HG02798 (cell line): Measurements from ENCODE around the gene MAML2.

Source experiments
- ATAC-seq: cut with Tn5 transposase; IDR thresholded peaks from one replicate; pipeline ENCODE4 v1.9.1; 2021; ENCODE audit warnings: mild to moderate bottlenecking; ENCODE audit not compliant: unreplicated experiment, poor library complexity

MAML2 gene

GRCh38 chr11:95961758-95962157 lies 381.2 kb downstream of the MAML2 start:
- no peak for ATAC-seq

- no peak for ATAC-seq
These were observed 392.1 kb downstream of the MAML2 start for GRCh38 chr11:95950905-95951304.

GRCh38 chr11:95948637-95949036 lies 394.4 kb downstream of the MAML2 start:
- no peak for ATAC-seq

- ATAC-seq: no peak
These were observed 398.4 kb downstream of the MAML2 start for GRCh38 chr11:95944623-95945022.

DNA sequence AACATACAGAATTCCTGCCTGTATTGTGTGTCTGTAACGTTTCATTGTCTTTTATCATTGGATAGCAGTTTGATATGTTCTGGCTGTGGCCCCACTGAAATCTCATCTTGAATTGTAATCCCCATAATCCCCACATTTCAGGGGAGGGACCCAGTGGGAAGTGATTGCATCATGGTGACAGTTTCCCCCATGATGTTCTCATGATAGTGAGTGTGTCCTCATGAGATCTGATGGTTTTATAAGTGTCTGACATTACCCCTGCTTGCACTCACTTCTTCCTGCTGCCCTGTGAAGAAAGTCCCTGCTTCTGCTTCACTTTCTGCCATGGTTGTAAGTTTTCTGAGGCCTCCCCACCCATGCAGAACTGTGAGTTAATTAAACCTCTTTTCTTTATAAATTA lies 399.4 kb downstream of the MAML2 start:
- ATAC-seq: no peak

DNA sequence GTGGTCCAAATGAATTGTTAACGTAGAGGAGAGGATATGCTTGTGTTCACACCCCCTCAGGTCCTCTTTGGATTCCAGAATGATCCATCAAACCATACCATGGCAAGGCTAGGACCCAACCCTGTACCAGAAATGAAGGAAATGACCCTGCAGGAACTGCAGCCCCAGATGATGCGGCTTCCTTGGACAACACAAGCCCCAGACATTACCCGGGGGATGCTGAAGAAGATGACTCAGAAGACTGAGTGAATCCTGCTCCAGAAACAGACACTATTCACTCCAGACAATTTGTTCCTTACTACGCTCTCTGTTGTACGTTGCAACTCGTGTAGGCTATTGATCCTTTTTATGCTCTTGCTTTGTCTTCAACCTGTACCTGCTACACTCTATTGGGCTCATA lies 403.9 kb downstream of the MAML2 start:
- no peak for ATAC-seq

DNA sequence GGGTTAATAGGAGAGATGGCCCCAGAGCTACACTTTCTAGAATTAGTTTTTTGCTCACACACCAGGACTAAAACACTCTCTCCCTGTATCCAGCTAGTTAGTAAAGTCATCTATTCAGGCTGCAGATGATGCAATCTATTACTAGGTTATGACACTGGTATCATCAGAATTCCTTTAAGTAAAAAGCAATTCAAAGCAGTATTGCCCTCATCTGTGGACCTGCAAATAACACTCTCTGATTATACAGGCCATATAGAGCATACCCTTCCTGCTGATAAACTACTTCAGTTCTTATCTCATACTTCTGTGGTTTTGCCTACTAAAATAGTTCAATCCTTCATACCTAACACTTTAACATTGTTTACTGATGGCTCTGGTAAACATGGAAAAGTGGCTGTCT lies 405.6 kb downstream of the MAML2 start:
- ATAC-seq: no peak

DNA sequence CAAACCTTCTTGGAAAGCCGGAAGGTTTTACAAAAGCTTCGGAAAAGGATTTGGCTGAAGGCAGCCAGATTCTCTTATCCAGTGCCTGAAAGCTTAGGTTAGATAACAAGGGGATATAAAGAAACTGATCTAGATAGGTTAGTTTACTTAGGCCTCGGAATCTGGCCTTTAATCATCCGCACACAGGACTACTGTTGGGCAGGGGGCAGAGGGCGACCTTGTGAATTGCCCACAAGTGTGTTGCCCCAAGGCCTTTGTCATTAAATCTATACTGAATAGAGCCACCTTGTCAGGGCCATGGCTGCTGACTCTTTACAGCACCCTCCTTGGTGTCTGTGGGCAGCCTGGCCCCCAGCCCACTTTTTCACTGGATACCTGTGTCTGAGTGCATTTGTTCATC lies 409.4 kb downstream of the MAML2 start:
- no peak for ATAC-seq

GRCh38 chr11:95931916-95932315 lies 411.1 kb downstream of the MAML2 start:
- ATAC-seq: no peak

DNA sequence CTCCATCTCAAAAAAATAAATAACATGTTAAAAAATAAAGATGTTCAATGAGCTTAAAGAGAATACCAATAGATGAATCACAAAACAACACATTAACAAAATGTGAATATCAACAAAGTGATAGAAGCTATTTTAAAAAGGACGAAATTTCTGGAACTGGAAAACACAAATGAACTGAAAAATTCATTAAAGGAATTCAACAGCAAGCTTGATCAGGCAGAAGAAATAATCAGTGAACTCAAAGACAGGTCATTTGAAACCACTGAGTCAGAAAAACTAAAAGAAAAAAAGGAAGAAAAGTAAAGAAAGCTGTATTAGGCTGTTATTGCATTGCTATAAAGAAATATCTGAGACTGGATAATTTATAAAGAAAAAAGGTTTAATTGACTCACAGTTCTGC lies 412.0 kb downstream of the MAML2 start:
- no peak for ATAC-seq

GRCh38 chr11:95926726-95927125 lies 416.3 kb downstream of the MAML2 start:
- no peak for ATAC-seq
